ENCODE results near the gene ITSN1.

Gene ITSN1

GRCh38 chr21:33817138-33817537, 174.8 kb downstream of the ITSN1 start:
- DNase-seq = no peak

GRCh38 chr21:33817663-33818451, 175.6 kb downstream of the ITSN1 start:
- no peak for DNase-seq

GRCh38 chr21:33820230-33820770, 178.0 kb downstream of the ITSN1 start:
- DNase-seq = no peak

- no peak for DNase-seq
Observed at GRCh38 chr21:33820798-33821197, 178.5 kb downstream of the ITSN1 start.

GRCh38 chr21:33821503-33822322, 179.4 kb downstream of the ITSN1 start:
- no peak for DNase-seq

DNA sequence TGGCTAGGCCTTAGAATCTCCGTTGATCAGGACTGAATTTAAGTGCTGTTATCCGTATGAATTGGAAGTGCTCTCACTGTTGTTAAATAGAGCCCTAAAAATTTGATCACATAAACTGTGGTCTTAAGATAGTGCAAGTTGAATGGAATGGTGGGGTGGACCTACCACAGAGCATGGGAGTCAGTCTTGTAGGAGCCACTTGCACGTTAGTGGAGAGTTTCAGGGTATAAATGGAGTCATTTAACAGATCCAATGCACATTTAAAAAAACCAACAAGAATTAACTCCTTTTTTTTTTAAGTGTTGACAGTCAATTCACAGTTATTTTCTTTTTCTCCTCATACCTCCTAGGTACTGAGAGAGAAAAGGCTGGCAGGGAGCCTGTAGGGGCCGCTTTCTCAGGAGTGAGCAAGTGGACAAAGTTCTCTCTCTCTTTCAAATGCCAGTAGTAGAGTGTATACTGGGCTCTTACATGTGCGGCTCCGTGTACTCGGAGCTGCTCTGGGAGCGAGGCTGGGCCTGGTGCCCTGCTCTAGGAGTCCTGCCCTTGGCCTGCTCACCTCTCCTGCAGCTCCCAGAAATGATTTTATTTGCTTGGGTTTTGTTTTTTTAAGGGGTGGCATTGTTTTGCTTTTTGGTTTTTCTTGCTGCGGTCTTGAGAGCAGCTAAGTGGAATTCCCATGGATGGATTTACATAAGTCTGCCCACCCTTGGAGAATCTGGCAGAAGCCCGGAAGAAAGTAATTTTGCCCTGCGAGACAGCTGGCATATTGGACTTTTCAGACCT, 182.0 kb downstream of the ITSN1 start:
- no peak for DNase-seq

- DNase-seq = no peak
Observed at GRCh38 chr21:33825419-33825818, 183.1 kb downstream of the ITSN1 start.

GRCh38 chr21:33825915-33826314, 183.6 kb downstream of the ITSN1 start:
- no peak for DNase-seq

GRCh38 chr21:33828083-33828482, 185.8 kb downstream of the ITSN1 start:
- no peak for DNase-seq

- no peak for DNase-seq
Observed at GRCh38 chr21:33828577-33828976, 186.3 kb downstream of the ITSN1 start.

DNA sequence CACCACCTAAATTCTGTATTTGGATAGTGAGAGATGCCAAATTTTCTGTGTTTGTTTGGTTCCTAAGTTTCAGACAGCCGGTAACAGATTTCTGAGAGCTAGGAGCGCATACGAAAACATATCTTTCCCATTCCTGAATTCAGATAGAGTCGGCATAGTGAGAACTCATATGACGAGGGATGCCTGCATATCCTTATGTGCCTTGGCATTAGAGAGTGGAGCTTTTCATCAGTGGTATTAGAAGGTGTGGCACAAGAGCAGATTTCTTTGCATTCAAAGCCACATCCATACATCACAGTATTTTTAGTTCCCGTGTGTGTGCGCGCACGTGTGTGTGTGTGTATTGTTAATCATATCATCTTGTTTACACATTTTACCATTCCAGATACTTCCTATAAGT, 187.5 kb downstream of the ITSN1 start:
- DNase-seq = no peak

DNA sequence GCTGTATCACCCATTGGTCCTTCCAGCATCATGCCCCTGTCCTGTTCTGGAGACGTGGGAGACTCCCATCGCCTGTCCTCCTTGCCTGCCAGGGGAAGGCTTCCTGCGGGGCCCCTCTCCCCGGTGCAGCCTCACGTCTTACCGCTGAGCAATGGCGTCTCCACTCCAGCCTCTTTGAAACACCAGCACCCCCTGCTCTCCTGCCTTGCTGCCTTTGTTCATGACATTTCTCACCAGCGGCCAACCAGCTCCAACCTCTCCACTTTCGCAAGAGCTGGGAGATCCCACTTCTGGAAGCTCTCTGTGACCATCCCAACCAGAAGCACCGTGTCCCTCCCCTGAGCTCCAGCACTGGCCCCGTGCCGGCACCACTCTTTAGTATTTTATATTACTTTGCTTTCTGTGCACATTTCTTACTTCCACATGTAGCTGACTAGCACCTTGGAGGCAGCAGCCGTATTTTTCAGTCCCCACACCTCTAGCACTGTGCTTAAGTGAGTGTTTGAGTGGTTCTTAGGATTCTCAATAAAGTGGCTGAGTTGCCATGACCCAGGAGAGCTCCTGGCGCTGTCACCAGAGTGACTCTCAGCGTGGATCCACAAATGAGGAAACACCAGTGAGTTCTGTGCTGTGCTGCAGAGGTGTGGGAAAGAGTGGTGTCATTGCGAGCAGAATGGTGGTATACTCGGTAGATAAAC, 189.8 kb downstream of the ITSN1 start:
- no peak for DNase-seq

GRCh38 chr21:33834801-33835500, 192.7 kb downstream of the ITSN1 start:
- DNase-seq = no peak

GRCh38 chr21:33835920-33836319, 193.6 kb downstream of the ITSN1 start:
- DNase-seq = no peak

GRCh38 chr21:33836408-33836807, 194.1 kb downstream of the ITSN1 start:
- no peak for DNase-seq

DNA sequence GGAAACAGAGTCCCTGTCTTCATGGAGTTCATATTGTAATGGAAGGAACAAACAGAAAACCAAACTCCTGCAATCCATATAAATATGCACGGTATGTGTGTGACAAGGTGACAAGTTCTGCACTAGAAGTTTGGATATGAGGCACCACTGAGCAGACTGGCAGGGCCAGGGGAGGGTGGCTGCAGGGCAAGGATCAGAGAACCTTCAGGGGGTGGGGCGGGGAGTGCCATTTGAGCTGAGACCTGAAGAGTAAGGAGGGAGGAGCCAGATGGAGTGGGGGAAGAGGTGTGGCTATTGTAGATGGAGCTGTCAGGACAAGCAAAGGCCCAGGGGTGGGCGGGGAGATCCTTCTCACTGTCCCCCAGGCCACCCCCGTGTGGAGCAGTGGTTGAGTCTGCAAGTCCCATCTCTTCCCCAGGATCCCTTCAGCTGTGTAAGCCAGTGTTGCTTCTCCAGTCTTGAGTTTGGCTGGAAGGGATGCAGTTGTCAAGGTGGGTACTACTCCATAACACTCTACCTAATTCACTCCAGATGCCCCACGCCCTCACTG, 196.9 kb downstream of the ITSN1 start:
- DNase-seq = no peak

DNA sequence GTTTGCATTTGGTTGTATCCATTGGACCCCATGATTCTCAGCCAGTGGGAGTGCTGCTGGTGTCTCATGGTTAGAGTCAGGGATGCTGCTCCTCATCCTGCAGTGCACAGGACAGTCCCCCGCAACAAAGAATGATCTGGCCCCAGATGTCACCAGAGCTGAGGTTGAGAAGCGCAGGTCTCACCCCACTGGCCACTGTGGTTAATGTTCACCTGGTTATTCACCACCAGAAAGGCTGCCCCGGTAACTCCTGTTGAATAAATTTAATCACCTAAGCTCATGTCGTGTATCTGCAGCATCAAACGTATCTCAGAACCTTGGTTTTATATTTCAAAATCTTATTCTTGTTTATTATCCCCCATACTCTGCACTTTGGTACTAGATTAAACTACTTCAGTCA, 197.5 kb downstream of the ITSN1 start:
- DNase-seq = no peak

DNA sequence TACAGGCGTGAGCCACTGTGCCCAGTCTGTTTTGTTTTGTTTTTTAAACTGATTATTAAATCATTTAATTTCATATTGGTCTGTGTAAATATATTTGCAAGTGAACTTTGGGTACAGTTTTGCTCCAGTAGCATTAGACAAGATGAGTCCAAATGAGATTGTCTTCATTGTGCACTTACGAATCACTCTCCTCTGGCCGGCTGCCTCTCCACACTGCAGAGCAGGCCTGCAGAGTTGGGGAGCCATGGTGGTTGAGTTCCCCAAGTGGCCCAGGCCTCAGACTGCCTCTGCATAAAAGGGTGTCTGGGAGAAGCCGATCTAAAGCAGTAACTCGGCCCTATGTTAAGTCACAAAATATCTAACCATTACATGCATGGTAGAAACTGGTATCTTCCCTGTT, 198.5 kb downstream of the ITSN1 start:
- no peak for DNase-seq

DNA sequence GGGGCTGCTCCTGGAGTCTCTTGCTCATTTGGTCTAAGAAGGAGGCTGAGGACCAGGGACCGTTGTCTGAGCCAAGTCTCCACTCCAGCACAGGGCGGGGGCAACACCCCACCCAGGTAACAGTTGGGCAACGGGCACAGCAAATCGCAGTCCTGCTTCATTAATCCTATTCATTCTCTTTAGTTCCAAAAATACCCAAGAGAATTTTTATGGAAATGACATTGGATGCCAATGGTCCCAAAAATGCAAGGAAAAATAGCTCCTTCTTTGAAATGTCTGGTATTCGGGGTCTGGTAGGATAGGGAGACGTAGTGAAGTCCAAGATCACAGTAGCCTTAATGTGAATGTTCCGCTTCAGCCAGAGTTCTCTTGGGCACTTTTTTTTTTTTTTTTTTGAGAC, 199.3 kb downstream of the ITSN1 start:
- no peak for DNase-seq

DNA sequence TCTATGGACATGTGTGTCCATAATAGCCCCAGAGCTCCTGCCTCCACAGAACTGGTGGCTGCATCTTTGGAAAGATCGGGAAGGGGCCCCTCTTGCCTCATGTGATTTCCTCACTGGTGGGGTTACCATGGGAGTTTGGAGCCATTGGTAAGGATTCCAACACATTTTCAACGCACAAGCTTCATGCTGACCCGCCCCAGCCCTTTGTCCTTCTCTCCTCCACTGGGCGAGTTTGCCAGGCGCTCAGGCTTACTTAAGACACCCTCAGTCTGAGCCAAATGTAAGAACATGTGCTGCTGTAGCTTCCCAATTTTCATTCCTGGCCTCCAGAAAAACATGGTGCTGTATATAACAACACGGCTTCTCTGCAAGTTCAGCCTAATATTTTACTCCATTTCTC, 200.9 kb downstream of the ITSN1 start:
- no peak for DNase-seq

GRCh38 chr21:33844104-33844889, 202.0 kb downstream of the ITSN1 start:
- no peak for DNase-seq

Measured in NCI-H526 treated with DMSO at 0.1 percent for 48 hours (cell line).